C4-2B (cell line): ENCODE data around the gene KCNK3.
A peak's percentile ranks its signal among the peaks of the same experiment; 100 is the strongest.

Source experiments
- H3K27ac ChIP-seq: fragments of 450-650 bp; 2 replicates; pipeline ENCODE4 v1.5.1; 2017
- ZFX ChIP-seq: fragments of 450-650 bp; IDR thresholded peaks from 2 replicates; pipeline ENCODE4 v1.6.1; 2017
- TF ChIP-seq, protein P1 (sequence below): fragments of 450-650 bp; conservative IDR thresholded peaks from 2 replicates; pipeline ENCODE4 v1.5.1; 2017; ENCODE audit warnings: mild to moderate bottlenecking

Gene KCNK3

DNA sequence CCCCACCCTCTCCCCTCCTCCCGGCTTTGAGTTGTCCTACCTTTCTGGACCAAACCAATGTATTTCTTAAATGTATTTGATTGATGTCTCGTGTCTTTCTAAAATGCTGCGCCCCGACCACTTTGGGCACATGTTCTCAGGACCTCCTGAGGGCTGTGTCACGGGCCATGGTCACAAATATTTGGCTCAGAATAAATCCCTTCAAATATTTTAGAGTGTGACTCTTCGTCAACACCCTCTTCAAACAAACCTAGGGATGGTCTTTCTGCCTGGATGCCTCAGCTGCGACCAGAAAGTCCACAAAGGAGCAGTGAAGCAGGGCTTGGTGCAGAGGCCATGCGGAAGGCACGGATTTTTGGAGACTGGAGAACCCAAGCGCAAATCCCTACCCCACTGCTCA, 70.5 kb downstream of the KCNK3 start:
- TF ChIP-seq, protein P1, sequence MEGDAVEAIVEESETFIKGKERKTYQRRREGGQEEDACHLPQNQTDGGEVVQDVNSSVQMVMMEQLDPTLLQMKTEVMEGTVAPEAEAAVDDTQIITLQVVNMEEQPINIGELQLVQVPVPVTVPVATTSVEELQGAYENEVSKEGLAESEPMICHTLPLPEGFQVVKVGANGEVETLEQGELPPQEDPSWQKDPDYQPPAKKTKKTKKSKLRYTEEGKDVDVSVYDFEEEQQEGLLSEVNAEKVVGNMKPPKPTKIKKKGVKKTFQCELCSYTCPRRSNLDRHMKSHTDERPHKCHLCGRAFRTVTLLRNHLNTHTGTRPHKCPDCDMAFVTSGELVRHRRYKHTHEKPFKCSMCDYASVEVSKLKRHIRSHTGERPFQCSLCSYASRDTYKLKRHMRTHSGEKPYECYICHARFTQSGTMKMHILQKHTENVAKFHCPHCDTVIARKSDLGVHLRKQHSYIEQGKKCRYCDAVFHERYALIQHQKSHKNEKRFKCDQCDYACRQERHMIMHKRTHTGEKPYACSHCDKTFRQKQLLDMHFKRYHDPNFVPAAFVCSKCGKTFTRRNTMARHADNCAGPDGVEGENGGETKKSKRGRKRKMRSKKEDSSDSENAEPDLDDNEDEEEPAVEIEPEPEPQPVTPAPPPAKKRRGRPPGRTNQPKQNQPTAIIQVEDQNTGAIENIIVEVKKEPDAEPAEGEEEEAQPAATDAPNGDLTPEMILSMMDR, result no peak
- TF ChIP-seq ZFX, result no peak
- no peak overlapping the region for H3K27ac ChIP-seq

DNA sequence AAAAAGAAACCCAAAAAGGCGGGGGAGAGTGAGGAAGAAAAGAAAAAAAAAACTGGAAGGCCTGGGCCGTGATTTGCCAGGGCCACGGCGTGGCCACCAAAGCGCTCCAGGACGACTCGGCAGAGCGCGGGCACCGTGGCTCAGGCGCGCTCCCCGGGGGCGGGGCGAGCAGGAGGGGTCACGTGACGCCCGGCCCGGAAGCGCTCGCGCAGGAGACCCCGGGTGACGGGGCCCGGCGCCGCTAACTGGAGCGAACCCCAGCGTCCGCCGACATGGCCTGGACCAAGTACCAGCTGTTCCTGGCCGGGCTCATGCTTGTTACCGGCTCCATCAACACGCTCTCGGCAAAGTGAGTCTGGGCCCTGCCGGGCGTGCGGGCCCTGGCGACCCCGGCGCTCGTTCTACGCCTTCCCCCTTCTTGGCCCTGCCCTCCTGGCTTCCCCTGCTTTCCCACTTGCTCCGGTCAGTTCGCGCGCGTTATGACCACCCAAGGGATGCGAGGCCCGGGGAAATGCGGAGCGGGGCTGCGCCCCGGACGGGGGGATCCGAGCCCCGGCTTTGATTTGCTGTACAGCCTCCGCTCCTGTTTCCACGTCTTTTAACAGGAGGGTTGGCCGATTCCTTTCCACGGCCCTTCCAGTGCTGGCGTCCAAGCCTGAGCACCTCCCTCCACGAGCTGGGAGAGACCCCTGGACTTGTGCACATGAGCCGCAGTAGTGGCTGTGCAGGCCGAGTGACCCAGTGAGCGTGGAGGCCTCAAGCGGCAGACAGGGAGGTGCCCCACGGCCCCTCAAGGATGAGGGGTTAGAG, 71.8 kb downstream of the KCNK3 start, which contains the start of gene SLC35F6:
Gene SLC35F6 (plus strand): TSS at position 207 of the 810 bp plus-strand sequence. CDS start 66 bp downstream, at position 273.
- TF ChIP-seq, protein P1, result no peak
- TF ChIP-seq ZFX, result peak; percentile 76; the same call in 1 of the 2 replicates
- peak within 1 kb of the TSS; percentile 72 for H3K27ac ChIP-seq

DNA sequence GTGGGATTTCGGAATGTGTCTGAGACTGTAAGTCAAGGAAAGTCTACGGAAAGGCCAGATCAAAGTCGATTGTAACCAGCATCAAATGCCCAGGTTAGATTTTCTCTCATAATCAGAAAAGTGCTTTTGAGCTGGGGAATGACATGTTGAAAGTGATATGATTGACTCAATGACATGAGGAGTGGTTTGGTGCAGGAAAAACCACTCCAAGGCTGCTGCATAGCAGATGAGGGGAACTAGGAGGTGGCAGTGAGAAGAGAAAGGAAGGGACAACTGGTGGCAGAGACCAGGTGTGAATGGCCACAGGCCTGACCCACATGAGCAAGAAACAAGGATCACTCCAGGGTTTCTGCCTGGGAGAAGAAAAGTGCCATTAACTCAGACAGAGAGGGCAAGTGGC, 72.4 kb downstream of the KCNK3 start:
- TF ChIP-seq ZFX, result no peak
- TF ChIP-seq, protein P1, result no peak
- peak overlapping the region; percentile 72 for H3K27ac ChIP-seq

DNA sequence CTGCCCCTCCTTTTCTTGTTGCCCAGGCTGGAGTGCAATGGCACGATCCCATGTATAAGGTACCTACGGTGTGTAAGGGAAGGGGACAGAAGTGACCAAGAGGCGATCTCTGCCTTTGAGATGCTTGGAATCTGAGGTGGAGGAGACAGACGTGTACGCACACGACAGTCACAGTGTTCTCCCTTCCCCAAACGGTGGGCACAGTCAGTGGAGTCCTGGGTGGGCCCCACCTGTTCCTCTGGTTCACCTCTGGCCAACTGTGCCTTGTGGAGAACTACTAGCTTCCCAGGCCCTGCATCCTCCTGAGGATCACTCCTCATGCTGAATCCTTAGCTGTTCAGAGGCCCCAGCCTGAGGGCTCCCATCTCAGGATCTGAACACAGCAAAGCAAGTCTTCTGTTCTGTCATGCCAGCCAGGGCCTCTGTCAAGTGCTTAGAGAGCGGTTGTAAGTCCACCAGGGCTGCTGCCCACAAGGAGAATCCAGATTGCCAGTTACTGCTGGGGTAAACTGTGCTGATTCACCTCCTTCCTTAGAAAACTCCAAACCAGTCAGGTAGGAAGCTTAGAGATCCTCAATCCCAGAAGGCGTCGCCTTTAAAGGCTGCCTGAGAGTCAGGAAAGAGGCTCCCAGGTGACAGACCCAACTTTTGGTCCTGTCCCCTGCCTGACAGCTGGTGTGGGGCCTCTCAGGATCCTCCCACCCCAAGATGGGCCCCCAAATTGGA, 73.1 kb downstream of the KCNK3 start:
- TF ChIP-seq, protein P1, result no peak
- no peak for TF ChIP-seq ZFX
- H3K27ac ChIP-seq, result peak overlapping the region; percentile 72; the same call in 1 of the 2 replicates

DNA sequence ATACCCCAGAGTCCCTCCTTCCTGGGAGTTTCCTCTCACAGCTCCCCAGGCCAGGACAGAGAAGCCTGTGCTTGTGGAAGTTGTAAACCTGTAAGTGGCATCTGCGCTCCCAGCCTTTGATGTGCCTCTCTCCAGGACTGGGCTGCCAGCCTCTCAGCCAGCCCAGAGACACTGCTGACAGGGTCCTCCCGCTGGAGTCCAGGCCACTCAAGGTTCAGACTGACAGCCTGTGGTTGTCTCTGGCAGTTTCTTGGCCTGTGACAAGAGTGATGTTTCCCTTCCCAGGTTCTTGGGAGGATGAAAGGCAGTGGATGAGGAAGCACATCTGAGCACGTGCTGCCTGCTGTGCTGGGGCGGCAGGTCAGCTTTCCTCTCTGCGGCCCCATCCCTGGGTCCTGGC, 74.6 kb downstream of the KCNK3 start:
- TF ChIP-seq ZFX, result no peak
- TF ChIP-seq, protein P1, result no peak
- H3K27ac ChIP-seq, result peak overlapping the region; percentile 38

DNA sequence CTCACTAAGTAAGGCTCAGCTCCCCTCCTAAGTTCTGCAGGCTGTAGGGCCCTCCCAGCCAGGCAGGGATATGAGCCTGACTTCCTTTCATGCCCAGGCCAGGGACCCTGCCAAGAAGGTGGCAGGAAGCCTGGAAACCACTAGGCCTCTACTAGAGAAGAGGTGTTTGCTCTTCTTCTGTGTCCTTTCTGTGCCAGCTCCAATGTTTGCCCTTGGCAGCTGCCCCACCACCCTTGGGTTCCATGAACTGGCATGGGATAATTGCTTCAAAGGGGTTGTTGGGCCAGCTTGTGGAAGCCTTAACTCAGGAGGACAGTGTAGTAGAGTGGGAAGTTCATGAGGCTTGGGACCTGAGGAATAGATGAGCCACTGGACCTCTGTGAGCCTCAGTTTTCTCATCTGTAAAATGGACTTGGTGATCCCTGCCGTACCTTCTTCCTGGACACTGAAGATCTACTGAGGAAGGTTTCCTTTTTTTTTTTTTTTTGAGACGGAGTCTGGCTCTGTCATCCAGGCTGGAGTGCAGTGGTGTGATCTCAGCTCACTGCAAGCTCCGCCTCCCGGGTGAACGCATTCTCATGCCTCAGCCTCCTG, 75.5 kb downstream of the KCNK3 start:
- peak overlapping the region; percentile 82 for H3K27ac ChIP-seq

More for the DNA sequence above, 75.5 kb downstream of the KCNK3 start:
- no peak for TF ChIP-seq ZFX
- TF ChIP-seq, protein P1, result no peak
